DND-41 (cell line): ENCODE data around the gene PRSS12.
"Not testable (repeated sequence)": the region's sequence is repeated elsewhere in the genome, so short reads cannot be mapped to it uniquely, and the experiment has no call there.

Experiments
- ATAC-seq: fragments of 200-7000 bp; cut with Tn5 transposase; 3 replicates; pipeline ENCODE4 v1.9.1; 2021; ENCODE audit warnings: low read depth; ENCODE audit not compliant: insufficient read depth
- DNase-seq: peaks from one replicate; pipeline ENCODE4 v3.0.0-alpha.2; 2020
- H2AFZ ChIP-seq: 2 replicates; pipeline ENCODE4 v1.6.0; 2012; ENCODE audit warnings: low read depth, low read length
- H3K27ac ChIP-seq: 2 replicates; pipeline ENCODE4 v1.5.1; 2012; ENCODE audit warnings: low read length, inconsistent platforms
- H3K27me3 ChIP-seq: fragments of 200-600 bp; sonication (generic); 2 replicates; pipeline ENCODE4 v1.6.0; 2012; ENCODE audit warnings: low read length, mild to moderate bottlenecking, inconsistent platforms; ENCODE audit not compliant: insufficient read depth, poor library complexity
- H3K36me3 ChIP-seq: 2 replicates; pipeline ENCODE4 v1.5.1; 2012; ENCODE audit warnings: low read length, inconsistent platforms; ENCODE audit not compliant: insufficient read depth
- H3K4me1 ChIP-seq: 2 replicates; pipeline ENCODE4 v1.5.1; 2012; ENCODE audit warnings: mild to moderate bottlenecking, low read length; ENCODE audit not compliant: insufficient read depth
- H3K4me2 ChIP-seq: 2 replicates; pipeline ENCODE4 v1.6.0; 2012; ENCODE audit warnings: mild to moderate bottlenecking, moderate library complexity, low read length, inconsistent platforms; ENCODE audit not compliant: insufficient read depth
- H3K4me3 ChIP-seq, 2 experiments: fragments of 200-600 bp in 1 of 2; shearing (Covaris generic) in 1 of 2; 2 replicates each; pipeline ENCODE4 v1.5.1; 2012 to 2016; ENCODE audit warnings: inconsistent platforms in 2 of 2, low read length in 2 of 2, mild to moderate bottlenecking in 2 of 2, low read depth in 1 of 2, moderate library complexity in 1 of 2
- H3K79me2 ChIP-seq: 2 replicates; pipeline ENCODE4 v1.6.0; 2012; ENCODE audit warnings: low read length, inconsistent platforms; ENCODE audit not compliant: insufficient read depth
- H3K9ac ChIP-seq: 2 replicates; pipeline ENCODE4 v1.6.0; 2012; ENCODE audit warnings: low read depth, mild to moderate bottlenecking, inconsistent platforms, low read length, moderate library complexity
- H3K9me3 ChIP-seq: 2 replicates; pipeline ENCODE4 v1.5.1; 2012; ENCODE audit warnings: low read length, moderate library complexity, mild to moderate bottlenecking, inconsistent platforms; ENCODE audit not compliant: insufficient read depth, severe bottlenecking
- H4K20me1 ChIP-seq: 2 replicates; pipeline ENCODE4 v1.6.0; 2012; ENCODE audit warnings: low read length; ENCODE audit not compliant: insufficient read depth
- EZH2 ChIP-seq: IDR thresholded peaks from 3 replicates; pipeline ENCODE4 v1.6.1; 2012; ENCODE audit warnings: borderline replicate concordance, low read depth, mild to moderate bottlenecking, moderate library complexity, low read length, inconsistent platforms; ENCODE audit not compliant: severe bottlenecking
- TF ChIP-seq, protein P1 (sequence below): IDR thresholded peaks from 2 replicates; pipeline ENCODE4 v1.5.1; 2012; ENCODE audit warnings: borderline replicate concordance, low read length, moderate library complexity, mild to moderate bottlenecking; ENCODE audit not compliant: poor library complexity, severe bottlenecking; ENCODE audit errors: extremely low read depth

PRSS12 gene

DNA sequence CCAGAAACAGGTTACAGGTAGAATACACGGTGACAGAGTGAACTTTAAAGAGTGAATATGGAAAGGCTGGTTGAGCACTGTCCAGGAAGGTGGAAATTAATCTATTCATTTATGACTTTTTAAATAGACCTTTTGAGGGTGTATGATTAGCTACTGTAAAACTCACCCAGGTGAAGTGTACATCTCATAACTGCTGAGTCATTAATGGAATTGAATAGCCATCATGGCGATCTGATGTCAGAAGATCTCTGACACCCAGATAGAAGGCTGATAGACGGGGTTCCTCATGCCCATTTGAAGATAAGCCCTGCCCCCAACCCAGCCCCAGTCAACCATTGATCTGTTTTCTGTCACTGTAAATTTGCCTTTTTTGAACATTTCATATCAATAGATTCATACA, 84.0 kb downstream of the PRSS12 start:
- no peak for ATAC-seq
- Histone ChIP-seq H3K4me2 (no peak overlapping the region), H3K9me3 (no peaks in the 10 kb centered on the region), H3K4me1 (no peaks in the 10 kb centered on the region), H3K9ac (no peak overlapping the region), H4K20me1 (no peaks in the 10 kb centered on the region), H3K36me3 (no peaks in the 10 kb centered on the region), H2AFZ (no peak overlapping the region), H3K27me3 (no peaks in the 10 kb centered on the region), H3K27ac (no peak overlapping the region), H3K79me2 (no peaks in the 10 kb centered on the region), H3K4me3 (no peak overlapping the region)
- DNase-seq: no peak
- TF ChIP-seq EZH2: no peak

DNA sequence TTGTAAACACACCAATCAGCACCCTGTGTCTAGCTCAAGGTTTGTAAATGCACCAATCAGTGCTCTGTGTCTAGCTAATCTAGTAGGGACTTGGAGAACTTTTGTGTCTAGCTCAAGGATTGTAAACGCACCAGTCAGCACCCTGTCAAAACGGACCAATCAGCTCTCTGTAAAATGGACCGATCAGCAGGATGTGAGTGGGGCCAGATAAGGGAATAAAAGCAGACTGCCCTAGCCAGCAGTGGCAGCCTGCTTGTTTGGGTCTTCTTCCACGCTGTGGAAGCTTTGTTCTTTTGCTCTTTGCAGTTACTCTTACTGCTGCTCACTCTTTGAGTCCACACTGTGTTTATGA, 86.7 kb downstream of the PRSS12 start:
- H3K9me3 ChIP-seq, H3K36me3 ChIP-seq, DNase-seq, H3K4me1 ChIP-seq, ATAC-seq, H3K9ac ChIP-seq, H3K27me3 ChIP-seq, H3K27ac ChIP-seq, H3K79me2 ChIP-seq, H3K4me3 ChIP-seq, H4K20me1 ChIP-seq, H2AFZ ChIP-seq, H3K4me2 ChIP-seq: not testable (repeated sequence)

- H3K79me2 ChIP-seq: no peaks in the 10 kb centered on the region
- no peak overlapping the region for H3K4me2 ChIP-seq
- H3K4me1 ChIP-seq: no peaks in the 10 kb centered on the region
- no peak overlapping the region for H2AFZ ChIP-seq
- H4K20me1 ChIP-seq: no peaks in the 10 kb centered on the region
- no peak overlapping the region for H3K4me3 ChIP-seq
- ATAC-seq: no peak
- H3K9me3 ChIP-seq: no peaks in the 10 kb centered on the region
- H3K27me3 ChIP-seq: no peaks in the 10 kb centered on the region
- H3K9ac ChIP-seq: no peak overlapping the region
- no peak for TF ChIP-seq EZH2
- TF ChIP-seq, protein P1, sequence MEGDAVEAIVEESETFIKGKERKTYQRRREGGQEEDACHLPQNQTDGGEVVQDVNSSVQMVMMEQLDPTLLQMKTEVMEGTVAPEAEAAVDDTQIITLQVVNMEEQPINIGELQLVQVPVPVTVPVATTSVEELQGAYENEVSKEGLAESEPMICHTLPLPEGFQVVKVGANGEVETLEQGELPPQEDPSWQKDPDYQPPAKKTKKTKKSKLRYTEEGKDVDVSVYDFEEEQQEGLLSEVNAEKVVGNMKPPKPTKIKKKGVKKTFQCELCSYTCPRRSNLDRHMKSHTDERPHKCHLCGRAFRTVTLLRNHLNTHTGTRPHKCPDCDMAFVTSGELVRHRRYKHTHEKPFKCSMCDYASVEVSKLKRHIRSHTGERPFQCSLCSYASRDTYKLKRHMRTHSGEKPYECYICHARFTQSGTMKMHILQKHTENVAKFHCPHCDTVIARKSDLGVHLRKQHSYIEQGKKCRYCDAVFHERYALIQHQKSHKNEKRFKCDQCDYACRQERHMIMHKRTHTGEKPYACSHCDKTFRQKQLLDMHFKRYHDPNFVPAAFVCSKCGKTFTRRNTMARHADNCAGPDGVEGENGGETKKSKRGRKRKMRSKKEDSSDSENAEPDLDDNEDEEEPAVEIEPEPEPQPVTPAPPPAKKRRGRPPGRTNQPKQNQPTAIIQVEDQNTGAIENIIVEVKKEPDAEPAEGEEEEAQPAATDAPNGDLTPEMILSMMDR: no peak
- H3K27ac ChIP-seq: no peak overlapping the region
- H3K36me3 ChIP-seq: no peaks in the 10 kb centered on the region
- no peak for DNase-seq
These were observed 87.3 kb downstream of the PRSS12 start for GRCh38 chr4:118265312-118266144.

DNA sequence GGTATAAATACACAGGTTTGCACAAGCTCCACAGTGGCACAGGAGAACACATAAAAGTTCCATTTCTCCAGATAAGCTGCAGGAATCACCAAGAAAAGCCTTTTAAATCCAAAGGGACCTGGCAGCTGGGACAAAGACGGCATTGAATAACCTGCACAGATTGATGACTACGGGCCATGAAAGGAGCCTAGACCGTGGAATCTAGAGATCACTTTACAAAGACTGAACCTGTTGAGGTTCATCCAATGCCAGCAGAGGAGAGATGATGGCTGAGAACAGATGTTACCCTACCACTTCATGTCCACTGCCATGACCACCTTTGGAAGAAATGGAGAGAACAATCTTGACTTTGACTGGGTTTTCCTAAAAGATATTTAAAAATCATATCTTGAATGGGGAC, 88.7 kb downstream of the PRSS12 start:
- no peaks in the 10 kb centered on the region for H3K27me3 ChIP-seq
- peaks cover 3% of the 10 kb centered on the region; the same call in 1 of the 2 replicates for H3K36me3 ChIP-seq
- no peaks in the 10 kb centered on the region for H4K20me1 ChIP-seq
- H3K27ac ChIP-seq: no peak overlapping the region
- H2AFZ ChIP-seq: no peak overlapping the region
- TF ChIP-seq EZH2: no peak
- TF ChIP-seq, protein P1: no peak
- no peaks in the 10 kb centered on the region for H3K9me3 ChIP-seq
- H3K79me2 ChIP-seq: no peaks in the 10 kb centered on the region
- H3K9ac ChIP-seq: no peak overlapping the region
- H3K4me3 ChIP-seq: no peak overlapping the region
- no peak overlapping the region for H3K4me2 ChIP-seq
- ATAC-seq (no peak), DNase-seq (no peak)
- H3K4me1 ChIP-seq: no peaks in the 10 kb centered on the region
